ENCODE measurements around the gene PPM1L.
A peak's percentile ranks its signal among the peaks of the same experiment; 100 is the strongest.

The PPM1L gene

GRCh38 chr3:160748787-160749186, 7.2 kb upstream of the PPM1L start:
- TF ChIP-seq PPARA (CRISPR knock-in tag; IDR thresholded peaks at IDR 0.05; ENCODE audit: borderline replicate concordance) (no peak), CSDC2 (CRISPR knock-in tag; IDR thresholded peaks at IDR 0.05) (no peak), RARB (CRISPR knock-in tag; IDR thresholded peaks at IDR 0.05) (no peak), TOX (CRISPR knock-in tag; IDR thresholded peaks at IDR 0.05; ENCODE audit: borderline replicate concordance) (no peak), PATZ1 (CRISPR knock-in tag; IDR thresholded peaks at IDR 0.05; ENCODE audit: borderline replicate concordance) (no peak), SNAI2 (CRISPR knock-in tag; IDR thresholded peaks at IDR 0.05) (no peak), ARNTL (CRISPR knock-in tag; IDR thresholded peaks at IDR 0.05; ENCODE audit: borderline replicate concordance, low read depth) (no peak), ZNF8 (CRISPR knock-in tag; IDR thresholded peaks at IDR 0.05) (no peak), ZC3H10 (CRISPR knock-in tag; IDR thresholded peaks at IDR 0.05) (no peak), ISL1 (CRISPR knock-in tag; IDR thresholded peaks at IDR 0.05) (no peak), ZFP30 (CRISPR knock-in tag; IDR thresholded peaks at IDR 0.05) (no peak), TCF4 (CRISPR knock-in tag; IDR thresholded peaks at IDR 0.05; ENCODE audit: borderline replicate concordance) (no peak), GLIS3 (CRISPR knock-in tag; IDR thresholded peaks at IDR 0.05) (no peak), ZNF565 (CRISPR knock-in tag; conservative IDR thresholded peaks at IDR 0.05; ENCODE audit: low read depth) (no peak), OSR1 (CRISPR knock-in tag; IDR thresholded peaks at IDR 0.05) (no peak)
- TF ChIP-seq, protein P1, sequence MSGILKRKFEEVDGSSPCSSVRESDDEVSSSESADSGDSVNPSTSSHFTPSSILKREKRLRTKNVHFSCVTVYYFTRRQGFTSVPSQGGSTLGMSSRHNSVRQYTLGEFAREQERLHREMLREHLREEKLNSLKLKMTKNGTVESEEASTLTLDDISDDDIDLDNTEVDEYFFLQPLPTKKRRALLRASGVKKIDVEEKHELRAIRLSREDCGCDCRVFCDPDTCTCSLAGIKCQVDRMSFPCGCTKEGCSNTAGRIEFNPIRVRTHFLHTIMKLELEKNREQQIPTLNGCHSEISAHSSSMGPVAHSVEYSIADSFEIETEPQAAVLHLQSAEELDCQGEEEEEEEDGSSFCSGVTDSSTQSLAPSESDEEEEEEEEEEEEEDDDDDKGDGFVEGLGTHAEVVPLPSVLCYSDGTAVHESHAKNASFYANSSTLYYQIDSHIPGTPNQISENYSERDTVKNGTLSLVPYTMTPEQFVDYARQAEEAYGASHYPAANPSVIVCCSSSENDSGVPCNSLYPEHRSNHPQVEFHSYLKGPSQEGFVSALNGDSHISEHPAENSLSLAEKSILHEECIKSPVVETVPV (CRISPR knock-in tag; IDR thresholded peaks at IDR 0.05): no peak
- TF ChIP-seq, protein P2, sequence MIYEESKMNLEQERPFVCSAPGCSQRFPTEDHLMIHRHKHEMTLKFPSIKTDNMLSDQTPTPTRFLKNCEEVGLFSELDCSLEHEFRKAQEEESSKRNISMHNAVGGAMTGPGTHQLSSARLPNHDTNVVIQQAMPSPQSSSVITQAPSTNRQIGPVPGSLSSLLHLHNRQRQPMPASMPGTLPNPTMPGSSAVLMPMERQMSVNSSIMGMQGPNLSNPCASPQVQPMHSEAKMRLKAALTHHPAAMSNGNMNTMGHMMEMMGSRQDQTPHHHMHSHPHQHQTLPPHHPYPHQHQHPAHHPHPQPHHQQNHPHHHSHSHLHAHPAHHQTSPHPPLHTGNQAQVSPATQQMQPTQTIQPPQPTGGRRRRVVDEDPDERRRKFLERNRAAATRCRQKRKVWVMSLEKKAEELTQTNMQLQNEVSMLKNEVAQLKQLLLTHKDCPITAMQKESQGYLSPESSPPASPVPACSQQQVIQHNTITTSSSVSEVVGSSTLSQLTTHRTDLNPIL (CRISPR knock-in tag; IDR thresholded peaks at IDR 0.05; ENCODE audit: low read depth): no peak
- ATAC-seq: no peak

GRCh38 chr3:160753953-160754352, 2.1 kb upstream of the PPM1L start:
- ATAC-seq: no peak
- TF ChIP-seq ZFP3 (CRISPR knock-in tag; IDR thresholded peaks at IDR 0.05) (no peak), GLIS3 (CRISPR knock-in tag; IDR thresholded peaks at IDR 0.05) (no peak), ZC3H10 (CRISPR knock-in tag; IDR thresholded peaks at IDR 0.05) (no peak), OSR1 (CRISPR knock-in tag; IDR thresholded peaks at IDR 0.05) (no peak), RARB (CRISPR knock-in tag; IDR thresholded peaks at IDR 0.05) (no peak)
- TF ChIP-seq, protein P1 (CRISPR knock-in tag; IDR thresholded peaks at IDR 0.05): no peak

- TF ChIP-seq ISL1 (CRISPR knock-in tag; IDR thresholded peaks at IDR 0.05): no peak
- TF ChIP-seq CSDC2 (CRISPR knock-in tag; IDR thresholded peaks at IDR 0.05): 0 out of 2 replicates have a peak, but pooled peaks have one; percentile 45
Measured at GRCh38 chr3:160754371-160754854, 1.6 kb upstream of the PPM1L start.

DNA sequence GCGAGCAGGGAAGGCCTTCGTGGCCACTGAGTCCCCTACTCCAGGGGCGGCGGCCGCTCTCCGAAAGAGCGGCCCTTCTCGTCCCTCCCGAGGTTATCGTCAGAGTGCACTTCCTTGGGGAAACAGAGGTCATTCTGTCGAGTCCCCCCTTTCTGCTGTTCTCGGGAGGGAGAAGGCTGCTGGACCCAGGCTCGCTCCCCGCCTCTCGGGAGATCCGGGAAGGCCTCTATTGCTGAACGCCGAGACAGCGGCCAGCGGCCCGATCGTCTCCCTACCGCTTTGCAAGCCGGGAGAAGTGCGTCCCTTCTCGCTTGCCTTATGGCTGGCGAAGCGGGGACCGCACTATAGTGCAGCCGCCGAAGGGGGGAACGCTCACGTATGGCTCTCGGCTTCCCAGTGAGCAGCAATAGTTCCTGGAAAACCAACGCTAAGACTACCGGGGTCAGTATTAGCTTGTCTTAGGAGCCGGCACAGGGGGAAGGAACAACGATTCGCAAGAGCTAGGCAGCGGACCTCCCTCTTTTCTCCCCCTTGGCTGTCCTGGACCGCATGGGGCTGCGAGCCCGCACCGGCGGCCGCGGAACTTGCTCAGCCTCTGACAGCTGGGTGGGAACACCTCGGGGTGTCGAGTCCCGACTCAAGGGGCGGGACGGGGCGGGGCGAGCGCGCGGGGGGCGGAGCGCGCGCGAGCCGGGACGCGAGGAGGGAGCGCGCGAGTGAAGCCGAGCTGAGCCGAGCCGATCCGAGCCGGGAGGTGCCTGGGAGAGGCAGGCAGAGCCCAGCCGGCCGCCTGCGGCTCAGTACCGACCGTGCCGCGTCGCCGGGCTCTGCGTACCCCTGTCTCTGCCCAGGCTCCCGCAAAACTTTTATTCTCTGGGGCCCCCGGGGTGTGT, 930 bp upstream of the PPM1L start:
- TF ChIP-seq ZFP3 (CRISPR knock-in tag; IDR thresholded peaks at IDR 0.05) (0 out of 2 replicates have a peak, but pooled peaks have one; percentile 9), ISL1 (CRISPR knock-in tag; IDR thresholded peaks at IDR 0.05) (0 out of 2 replicates have a peak, but pooled peaks have one; percentile 3)
- TF ChIP-seq, protein P3, sequence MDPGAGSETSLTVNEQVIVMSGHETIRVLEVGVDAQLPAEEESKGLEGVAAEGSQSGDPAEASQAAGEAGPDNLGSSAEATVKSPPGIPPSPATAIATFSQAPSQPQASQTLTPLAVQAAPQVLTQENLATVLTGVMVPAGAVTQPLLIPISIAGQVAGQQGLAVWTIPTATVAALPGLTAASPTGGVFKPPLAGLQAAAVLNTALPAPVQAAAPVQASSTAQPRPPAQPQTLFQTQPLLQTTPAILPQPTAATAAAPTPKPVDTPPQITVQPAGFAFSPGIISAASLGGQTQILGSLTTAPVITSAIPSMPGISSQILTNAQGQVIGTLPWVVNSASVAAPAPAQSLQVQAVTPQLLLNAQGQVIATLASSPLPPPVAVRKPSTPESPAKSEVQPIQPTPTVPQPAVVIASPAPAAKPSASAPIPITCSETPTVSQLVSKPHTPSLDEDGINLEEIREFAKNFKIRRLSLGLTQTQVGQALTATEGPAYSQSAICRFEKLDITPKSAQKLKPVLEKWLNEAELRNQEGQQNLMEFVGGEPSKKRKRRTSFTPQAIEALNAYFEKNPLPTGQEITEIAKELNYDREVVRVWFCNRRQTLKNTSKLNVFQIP (CRISPR knock-in tag; IDR thresholded peaks at IDR 0.05; ENCODE audit: borderline replicate concordance, low read depth): peak; percentile 43; the same call in 1 of the 2 replicates
- TF ChIP-seq, protein P2 (CRISPR knock-in tag; IDR thresholded peaks at IDR 0.05; ENCODE audit: low read depth): no peak
- ATAC-seq: peak; percentile 91

More at GRCh38 chr3:160754371-160754854, 1.6 kb upstream of the PPM1L start:
- ATAC-seq: peak; percentile 24

All from SK-N-SH treated with all-trans-retinoic acid at 6 μM for 48 hours (cell line).